Pancreas (tissue), 10 donors: ENCODE results near the gene PML. TPM values are rescaled to one million over a fixed set of nuclear protein-coding genes. Genes with fewer than 3 reads are reported as not detected.
A peak's percentile ranks its signal among the peaks of the same experiment; 100 is the strongest.

ENCODE experiments used
- ATAC-seq, 4 donors: fragments of 200-7000 bp; cut with Tn5 transposase; one replicate each; pipeline versions ENCODE4 v1.8.0 to v1.9.1; 2020; ENCODE audit warnings: mild to moderate bottlenecking in 4 of 4, moderate library complexity in 4 of 4
- DNase-seq, 6 donors: peaks; one replicate each; pipeline ENCODE4 v3.0.0-alpha.2; 2020
- FAIRE-seq: peaks from 2 replicates; lab custom pipeline; 2012; peaks lifted over from hg19 to GRCh38; lab: Jason Lieb, UNC
- H3K27ac ChIP-seq, 4 donors: fragments of 200-600 bp; sonication (generic); 1 replicate in 3 of 4; 2 replicates in 1 of 4; pipeline versions ENCODE4 v1.5.0 to v1.8.0; 2020
- H3K27me3 ChIP-seq, 4 donors: fragments of 200-600 bp; one replicate each; pipeline ENCODE4 v1.8.0; 2021
- H3K36me3 ChIP-seq, 3 donors: fragments of 200-600 bp; sonication (generic) in 1 of 3; one replicate each; pipeline versions ENCODE4 v1.5.0 to v1.8.0; 2020 to 2021
- H3K4me1 ChIP-seq, 3 donors: fragments of 200-600 bp; one replicate each; pipeline ENCODE4 v1.8.0; 2021
- H3K4me3 ChIP-seq, 4 donors: fragments of 200-600 bp; sonication (generic) in 2 of 4; one replicate each; pipeline versions ENCODE4 v1.5.0 to v1.8.0; 2020 to 2021
- H3K9me3 ChIP-seq, 4 donors: fragments of 200-600 bp; one replicate each; pipeline ENCODE4 v1.8.0; 2021
- WGBS, 2 donors: extraction: QIAGEN DNeasy Blood & Tissue Kit; methylation state at CpG; one replicate each; pipeline ENCODE4 v1.1.7; 2013; 5-methylcytosine and 5-hydroxymethylcytosine counted together
- intact Hi-C, 3 donors: fragments of 100-400 bp; cut with DNase I; formaldehyde crosslinking; loops; one replicate each; pipeline versions ENCODE4 v1.11.1 to v1.14.2; 2022
- polyA plus RNA-seq, 2 donors: library from polyadenylated mRNA; stranded (reverse); fragments of 200-250 nt; gene quantifications; one replicate each; pipeline ENCODE4 v1.2.3, GENCODE V29; 2013
- total RNA-seq, 6 donors: library from RNA; stranded (reverse); fragmentation: NEBNext Ultra II Directional in 4 of 6; extraction: Animal tissue kit (Norgen Biotek cat#: 25700) in 4 of 6; gene quantifications; one replicate each; pipeline versions ENCODE4 v1.2.1 to v1.2.4, GENCODE V29; 2021 to 2023
- TF ChIP-seq, protein P1 (sequence below), 4 donors: fragments of 200-600 bp; sonication (generic) in 3 of 4; IDR thresholded peaks; one replicate each; pipeline versions ENCODE4 v1.5.0 to v1.8.0; 2021; ENCODE audit warnings: antibody characterized with exemption in 4 of 4
- donor health status: healthy with polysubstance abuse.
- donor health status: DM: no; HTN: no; CAD: no; lungs with moderate emphysema.
- donor health status: DM: no; HTN: no; CAD: no.
- donor health status: control.
- donor health status: control.
- donor health status: Bipolar disorder and iron deficiency.
- donor health status: DM: yes; HTN: yes; CAD: no.
- donor health status: DM: no; HTN: no; CAD: no.
- donor health status: DM: no; HTN: no; CAD: no.
- donor health status: DM: yes; HTN: yes; CAD: no.

Gene PML
- total and polyA plus RNA-seq, 8 donors = 10.6 to 31.7 (median 15.4) TPM

- Histone ChIP-seq H3K27ac (peak overlapping the region in 2 of 4 donors; percentile 29 to 76), H3K27me3 (no peaks in the 10 kb centered on the region), H3K36me3 (no peaks in the 10 kb centered on the region), H3K4me1 (peaks cover 5 to 57% (median 9%) of the 10 kb centered on the region in 3 donors), H3K4me3 (peak overlapping the region in 2 of 4 donors; percentile 63 to 96), H3K9me3 (no peaks in the 10 kb centered on the region)
- TF ChIP-seq, protein P1, sequence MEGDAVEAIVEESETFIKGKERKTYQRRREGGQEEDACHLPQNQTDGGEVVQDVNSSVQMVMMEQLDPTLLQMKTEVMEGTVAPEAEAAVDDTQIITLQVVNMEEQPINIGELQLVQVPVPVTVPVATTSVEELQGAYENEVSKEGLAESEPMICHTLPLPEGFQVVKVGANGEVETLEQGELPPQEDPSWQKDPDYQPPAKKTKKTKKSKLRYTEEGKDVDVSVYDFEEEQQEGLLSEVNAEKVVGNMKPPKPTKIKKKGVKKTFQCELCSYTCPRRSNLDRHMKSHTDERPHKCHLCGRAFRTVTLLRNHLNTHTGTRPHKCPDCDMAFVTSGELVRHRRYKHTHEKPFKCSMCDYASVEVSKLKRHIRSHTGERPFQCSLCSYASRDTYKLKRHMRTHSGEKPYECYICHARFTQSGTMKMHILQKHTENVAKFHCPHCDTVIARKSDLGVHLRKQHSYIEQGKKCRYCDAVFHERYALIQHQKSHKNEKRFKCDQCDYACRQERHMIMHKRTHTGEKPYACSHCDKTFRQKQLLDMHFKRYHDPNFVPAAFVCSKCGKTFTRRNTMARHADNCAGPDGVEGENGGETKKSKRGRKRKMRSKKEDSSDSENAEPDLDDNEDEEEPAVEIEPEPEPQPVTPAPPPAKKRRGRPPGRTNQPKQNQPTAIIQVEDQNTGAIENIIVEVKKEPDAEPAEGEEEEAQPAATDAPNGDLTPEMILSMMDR (IDR thresholded peaks at IDR 0.05) = no peak
- ATAC-seq (no peak), DNase-seq (no peak), FAIRE-seq (no peak)
- WGBS, 2 donors = 66 to 74% methylated on average over 5 of the region's 5 CpGs
- intact Hi-C loops = no loop called here
Observed at GRCh38 chr15:73992594-73992898, 2.0 kb upstream of the PML start.

DNA sequence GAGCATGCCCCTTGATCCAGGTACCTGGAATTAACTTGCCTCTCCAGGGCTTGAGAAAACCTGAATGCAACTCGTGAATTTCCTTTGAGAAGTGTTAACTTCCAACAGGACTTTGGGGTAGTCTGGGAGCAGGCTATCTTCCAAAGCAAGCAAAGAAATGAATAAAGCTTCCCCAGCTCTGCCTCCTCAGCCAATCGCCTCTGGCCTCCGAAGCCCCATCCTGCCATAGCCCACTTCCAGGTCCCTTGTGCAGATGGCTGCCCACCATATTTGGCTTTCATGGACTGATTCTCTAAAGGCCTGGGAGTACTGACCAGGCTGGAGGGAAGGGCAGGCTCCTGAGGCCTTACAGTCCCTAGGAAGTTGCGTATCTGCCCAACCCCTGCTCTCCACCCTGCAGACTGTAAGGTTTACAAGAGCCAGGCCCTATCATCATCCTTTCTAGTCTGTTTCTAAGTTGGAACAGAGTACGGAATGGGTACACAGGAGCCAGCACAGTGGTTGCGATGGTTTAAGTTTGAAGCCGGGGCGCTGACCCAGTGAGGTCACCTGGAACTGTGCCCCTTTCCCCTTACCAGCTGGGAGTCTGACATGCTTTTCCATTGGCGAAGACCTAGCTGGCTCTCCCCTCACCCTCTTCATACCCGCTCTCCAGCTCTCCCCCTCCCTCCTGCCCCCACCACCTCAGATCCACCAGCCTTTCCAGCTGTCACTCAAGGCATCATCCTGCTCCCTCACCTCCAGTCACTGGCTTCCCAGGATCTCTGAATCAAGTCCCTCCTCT, 1.1 kb upstream of the PML start:
- intact Hi-C loops = no loop called here
- no peak for ATAC-seq
- H3K4me3 ChIP-seq = peak overlapping the region in 2 of 4 donors; percentile 49 to 78

DNA sequence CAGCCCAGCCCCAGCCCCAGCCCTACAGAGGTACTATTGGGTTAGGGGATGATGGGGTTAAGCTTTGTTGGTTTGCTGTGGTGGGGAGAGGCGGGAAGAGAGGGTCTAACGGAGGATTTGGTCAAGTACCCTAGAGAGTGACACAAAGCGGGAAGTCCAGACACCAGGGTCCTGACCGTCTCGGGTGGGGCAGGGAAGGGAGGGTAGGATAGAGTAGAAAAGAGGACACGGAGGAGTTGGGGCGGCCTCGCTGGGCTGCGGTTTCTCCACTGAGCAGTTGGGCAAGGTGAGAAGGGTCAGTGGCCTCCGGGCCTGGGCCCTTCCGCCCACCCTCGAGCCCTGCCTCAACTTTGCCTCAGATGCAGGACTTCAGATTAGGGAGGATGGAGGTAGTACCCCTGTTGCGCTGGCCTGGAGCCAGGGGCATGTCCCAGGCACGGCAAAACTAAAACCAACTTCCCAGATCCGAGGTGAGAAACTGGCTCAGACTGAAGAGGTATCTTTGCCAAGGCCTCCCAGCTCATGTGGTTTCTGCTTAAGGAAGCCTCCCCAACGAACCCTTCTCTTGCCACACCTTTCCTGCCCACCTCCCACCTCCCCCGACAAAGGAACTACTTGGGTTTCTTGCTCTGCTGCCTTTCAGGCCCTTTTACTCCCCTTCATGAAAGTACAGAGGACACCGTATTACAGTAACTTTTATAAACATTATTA, 551 bp downstream of the PML start:
- Histone ChIP-seq H3K27ac (peak overlapping the region; percentile 20 to 79 (median 68)), H3K4me3 (peak overlapping the region; percentile 49 to 78 (median 54)), H3K4me1 (peaks cover 5 to 36% (median 9%) of the 10 kb centered on the region in 3 donors), H3K36me3 (no peaks in the 10 kb centered on the region), H3K9me3 (no peaks in the 10 kb centered on the region), H3K27me3 (no peaks in the 10 kb centered on the region)
- TF ChIP-seq, protein P1 (IDR thresholded peaks at IDR 0.05) = no peak
- intact Hi-C loops = no loop called here
- WGBS, 2 donors = 2 to 3% methylated on average over 18 of the region's 18 CpGs
- ATAC-seq = peak in 3 of 4 donors; percentile 2 to 17 (median 13)
- peak in 2 of 6 donors; percentile 37 to 64 for DNase-seq
- no peak for FAIRE-seq

More for the DNA sequence above, 1.1 kb upstream of the PML start:
- TF ChIP-seq, protein P1 (IDR thresholded peaks at IDR 0.05) = no peak
- FAIRE-seq (no peak), DNase-seq (peak in 1 of 6 donors; percentile 17)
- no peaks in the 10 kb centered on the region for H3K36me3 ChIP-seq
- peaks cover 5 to 48% (median 9%) of the 10 kb centered on the region in 3 donors for H3K4me1 ChIP-seq
- H3K27me3 ChIP-seq = no peaks in the 10 kb centered on the region
- WGBS, 2 donors = 88 to 91% methylated on average over 10 of the region's 10 CpGs
- no peaks in the 10 kb centered on the region for H3K9me3 ChIP-seq
- H3K27ac ChIP-seq = no peak overlapping the region

- FAIRE-seq (no peak), DNase-seq (no peak), ATAC-seq (no peak)
- no peaks in the 10 kb centered on the region for H3K27me3 ChIP-seq
- no peaks in the 10 kb centered on the region for H3K36me3 ChIP-seq
- no peaks in the 10 kb centered on the region for H3K9me3 ChIP-seq
- no peak overlapping the region for H3K27ac ChIP-seq
- H3K4me1 ChIP-seq = peaks cover 5 to 30% (median 9%) of the 10 kb centered on the region in 3 donors
- intact Hi-C loops = no loop called here
- TF ChIP-seq, protein P1 (IDR thresholded peaks at IDR 0.05) = no peak
- 70 to 73% methylated on average over 2 of the region's 2 CpGs for WGBS, 2 donors
- H3K4me3 ChIP-seq = peak overlapping the region in 1 of 4 donors; percentile 78
Observed at GRCh38 chr15:73996267-73996666, 1.8 kb downstream of the PML start.
